Glomerular endothelial cell (primary cell): ENCODE measurements around the gene VGF. TPM values are rescaled to one million over a fixed set of nuclear protein-coding genes. Genes with fewer than 3 reads are reported as not detected.
"Not testable (repeated sequence)": the region's sequence is repeated elsewhere in the genome, so short reads cannot be mapped to it uniquely, and the experiment has no call there.

ENCODE experiments used
- DNase-seq: peaks from one replicate; pipeline ENCODE4 v3.0.0-alpha.2; 2011; ENCODE audit warnings: low read depth, low spot score; ENCODE audit errors: extremely low read depth
- total RNA-seq: library from RNA; depleted of rRNA; stranded (reverse); fragments of >200 nt; gene quantifications from 2 replicates; pipeline ENCODE4 v1.2.3, GENCODE V29; 2015

Gene VGF
- total RNA-seq, 1 donor from 2014 or later: not detected

- DNase-seq: not testable (repeated sequence)
Measured at GRCh38 chr7:101121631-101121990, 43.8 kb downstream of the VGF start.

GRCh38 chr7:101120315-101120714 is 45.1 kb downstream of the VGF start:
- DNase-seq: no peak

GRCh38 chr7:101119876-101120275 is 45.5 kb downstream of the VGF start:
- no peak for DNase-seq

- no peak for DNase-seq
Measured at GRCh38 chr7:101118856-101119255, 46.5 kb downstream of the VGF start.

GRCh38 chr7:101116898-101117297 is 48.5 kb downstream of the VGF start:
- DNase-seq: no peak

- no peak for DNase-seq
Measured at GRCh38 chr7:101115215-101115614, 50.2 kb downstream of the VGF start.

- DNase-seq: no peak
Measured at GRCh38 chr7:101114492-101114891, 50.9 kb downstream of the VGF start.

GRCh38 chr7:101113836-101114235 is 51.5 kb downstream of the VGF start:
- DNase-seq: no peak

- not testable (repeated sequence) for DNase-seq
Measured at GRCh38 chr7:101113140-101113539, 52.2 kb downstream of the VGF start.

Other genes starting within 250 kb of the VGF start
- gene MUC3A, start 216.0 kb downstream of the VGF start, total RNA-seq: not detected in 2 replicates
- gene MUC12, start 196.0 kb downstream of the VGF start, total RNA-seq: not detected in 2 replicates
- not detected in 2 replicates for gene MUC17, start 145.5 kb downstream of the VGF start, total RNA-seq
- gene TRIM56, start 80.1 kb downstream of the VGF start, total RNA-seq: 13.0 and 23.5 TPM in 2 replicates
- 2,911 and 5,219 TPM in 2 replicates for gene SERPINE1, start 38.5 kb downstream of the VGF start, total RNA-seq
- gene AP1S1, start 11.1 kb downstream of the VGF start, total RNA-seq: 143 and 246 TPM in 2 replicates
- gene NAT16, start 14.7 kb upstream of the VGF start, total RNA-seq: not detected in 2 replicates
- gene MOGAT3, start 35.5 kb upstream of the VGF start, total RNA-seq: not detected in 2 replicates
- 130 and 160 TPM in 2 replicates for gene PLOD3, start 52.0 kb upstream of the VGF start, total RNA-seq
- 148 and 172 TPM in 2 replicates for gene ZNHIT1, start 52.6 kb upstream of the VGF start, total RNA-seq
- gene CLDN15, start 72.2 kb upstream of the VGF start, total RNA-seq: 1.9 and 6.0 TPM in 2 replicates
- 214 and 276 TPM in 2 replicates for gene FIS1, start 79.5 kb upstream of the VGF start, total RNA-seq
- 24.0 and 27.5 TPM in 2 replicates for gene IFT22, start 156.2 kb upstream of the VGF start, total RNA-seq
- not detected in 2 replicates for gene COL26A1, start 197.3 kb upstream of the VGF start, total RNA-seq